ENCODE measurements around the gene MAP2K7. TPM values are rescaled to one million over a fixed set of nuclear protein-coding genes. Genes with fewer than 3 reads are reported as not detected.

Gene MAP2K7
- total RNA-seq, 1 donor from 2014 or later = 55.6 TPM

DNA sequence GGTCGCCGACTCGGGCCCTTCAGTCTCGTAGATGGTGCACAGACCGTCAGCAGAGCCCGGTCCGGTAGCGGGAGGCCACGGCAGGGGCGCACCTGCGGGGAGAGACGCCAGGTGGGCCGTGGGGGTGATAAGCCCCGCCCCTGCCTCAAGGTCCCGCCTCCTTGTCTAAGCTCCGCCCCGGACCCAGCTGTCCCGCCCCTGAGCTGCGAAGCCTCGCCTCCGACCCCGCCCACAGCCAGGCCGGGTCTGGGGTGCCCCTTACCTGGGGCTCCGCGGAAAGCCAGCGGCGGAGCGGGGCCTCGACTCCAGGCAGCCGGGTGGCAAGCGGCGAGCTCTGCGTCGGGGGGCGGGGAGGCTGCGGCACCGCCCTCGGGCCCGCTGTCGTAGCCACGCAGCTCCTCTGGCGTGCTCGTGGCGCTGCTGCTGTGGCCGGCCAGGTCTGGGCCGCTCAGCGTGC is 34.2 kb upstream of the MAP2K7 start:
- TF ChIP-seq, protein P1, sequence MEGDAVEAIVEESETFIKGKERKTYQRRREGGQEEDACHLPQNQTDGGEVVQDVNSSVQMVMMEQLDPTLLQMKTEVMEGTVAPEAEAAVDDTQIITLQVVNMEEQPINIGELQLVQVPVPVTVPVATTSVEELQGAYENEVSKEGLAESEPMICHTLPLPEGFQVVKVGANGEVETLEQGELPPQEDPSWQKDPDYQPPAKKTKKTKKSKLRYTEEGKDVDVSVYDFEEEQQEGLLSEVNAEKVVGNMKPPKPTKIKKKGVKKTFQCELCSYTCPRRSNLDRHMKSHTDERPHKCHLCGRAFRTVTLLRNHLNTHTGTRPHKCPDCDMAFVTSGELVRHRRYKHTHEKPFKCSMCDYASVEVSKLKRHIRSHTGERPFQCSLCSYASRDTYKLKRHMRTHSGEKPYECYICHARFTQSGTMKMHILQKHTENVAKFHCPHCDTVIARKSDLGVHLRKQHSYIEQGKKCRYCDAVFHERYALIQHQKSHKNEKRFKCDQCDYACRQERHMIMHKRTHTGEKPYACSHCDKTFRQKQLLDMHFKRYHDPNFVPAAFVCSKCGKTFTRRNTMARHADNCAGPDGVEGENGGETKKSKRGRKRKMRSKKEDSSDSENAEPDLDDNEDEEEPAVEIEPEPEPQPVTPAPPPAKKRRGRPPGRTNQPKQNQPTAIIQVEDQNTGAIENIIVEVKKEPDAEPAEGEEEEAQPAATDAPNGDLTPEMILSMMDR (IDR thresholded peaks at IDR 0.05; ENCODE audit: unreplicated experiment) = peak; percentile 62
- Mint-ChIP-seq H3K4me1 (peaks cover 23% of the 10 kb centered on the region), H3K27me3 (ENCODE audit: low read depth) (peaks cover 56% of the 10 kb centered on the region), H3K36me3 (no peaks in the 10 kb centered on the region), H3K27ac (no peak overlapping the region), H3K9me3 (no peaks in the 10 kb centered on the region), H3K4me3 (peak overlapping the region; percentile 51)
- peak; percentile 67 to 88 for DNase-seq (ENCODE audit: low spot score in 2 of 2, unreplicated experiment in 2 of 2)

DNA sequence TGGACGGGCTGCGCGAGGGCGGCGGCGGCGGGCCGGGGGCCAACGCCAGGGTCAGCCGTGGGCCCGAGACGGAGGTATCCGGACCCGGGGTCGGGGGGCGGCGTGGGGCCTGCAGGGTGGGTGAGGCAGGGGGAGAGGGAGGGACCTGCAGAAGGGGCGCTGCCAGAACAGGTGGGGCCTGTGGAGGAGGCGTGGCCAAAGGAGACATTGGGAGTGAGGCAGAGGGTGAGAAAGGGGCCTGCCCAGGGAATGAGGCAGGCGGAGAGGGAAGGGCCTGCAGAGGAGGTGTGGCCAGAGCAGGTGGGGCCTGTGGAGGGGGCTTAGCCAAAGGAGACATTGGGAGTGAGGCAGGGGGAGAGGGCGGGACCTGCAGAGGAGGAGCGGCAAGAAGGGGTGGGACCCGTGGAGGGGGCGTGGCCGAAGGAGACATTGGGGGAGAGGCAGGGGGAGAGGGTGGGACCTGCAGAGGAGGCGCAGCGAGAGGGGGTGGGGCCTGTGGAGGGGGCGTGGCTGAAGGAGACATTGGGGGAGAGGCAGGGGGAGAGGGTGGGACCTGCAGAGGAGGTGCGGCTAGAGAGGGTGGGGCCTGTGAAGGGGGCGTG is 33.7 kb upstream of the MAP2K7 start:
- TF ChIP-seq, protein P1 (IDR thresholded peaks at IDR 0.05; ENCODE audit: unreplicated experiment) = no peak
- H3K36me3 Mint-ChIP-seq = no peaks in the 10 kb centered on the region
- no peaks in the 10 kb centered on the region for H3K9me3 Mint-ChIP-seq
- peak overlapping the region; percentile 25 for H3K27ac Mint-ChIP-seq
- H3K27me3 Mint-ChIP-seq (ENCODE audit: low read depth) = peaks cover 56% of the 10 kb centered on the region
- H3K4me1 Mint-ChIP-seq = peaks cover 27% of the 10 kb centered on the region
- DNase-seq (ENCODE audit: low spot score in 2 of 2, unreplicated experiment in 2 of 2) = peak in 1 of 2 experiments; percentile 65
- H3K4me3 Mint-ChIP-seq = peak overlapping the region; percentile 50

DNA sequence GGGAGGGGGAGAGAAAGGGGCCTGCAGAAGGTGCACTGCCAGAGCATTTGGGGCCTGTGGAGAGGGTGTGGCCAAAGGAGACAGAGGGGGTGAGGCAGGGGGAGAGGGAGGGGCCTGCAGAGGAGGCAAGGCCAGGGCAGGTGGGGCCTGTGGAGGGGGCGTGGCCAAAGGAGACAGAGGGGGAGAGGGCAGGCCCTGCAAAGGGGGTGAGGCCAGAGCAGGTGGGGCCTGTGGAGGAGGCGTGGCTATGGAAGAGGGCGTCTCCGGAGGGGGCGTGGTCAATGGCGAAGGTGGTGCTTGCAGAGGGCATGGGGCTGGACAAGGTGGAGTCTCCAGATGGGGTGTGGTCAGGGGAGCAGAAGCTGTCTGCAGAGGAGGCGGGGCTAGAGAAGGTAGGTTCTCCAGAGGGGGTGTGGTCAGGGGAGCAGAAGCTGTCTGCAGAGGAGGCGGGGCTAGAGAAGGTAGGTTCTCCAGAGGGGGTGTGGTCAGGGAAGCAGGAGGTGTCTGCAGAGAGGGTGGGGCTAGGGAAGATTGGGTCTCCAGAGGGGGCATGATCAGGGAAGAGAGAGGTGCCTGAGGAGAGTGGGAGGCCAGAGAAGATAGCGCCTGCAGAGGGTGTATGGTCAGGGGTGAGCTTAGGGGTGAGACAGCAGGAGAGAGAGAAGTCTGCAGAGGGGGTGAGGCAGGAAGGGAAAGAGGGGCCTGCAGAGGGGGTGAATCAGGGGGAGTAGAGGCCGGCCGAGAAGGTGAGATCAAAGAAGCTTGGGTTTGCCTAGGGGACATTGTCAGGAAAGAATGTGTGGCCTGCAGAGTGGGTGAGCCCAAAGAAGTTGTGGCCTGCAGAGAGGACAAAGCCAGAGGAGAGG is 32.9 kb upstream of the MAP2K7 start:
- H3K27ac Mint-ChIP-seq = peak overlapping the region; percentile 97
- peak in 1 of 2 experiments; percentile 64 for DNase-seq (ENCODE audit: low spot score in 2 of 2, unreplicated experiment in 2 of 2)
- H3K9me3 Mint-ChIP-seq = no peaks in the 10 kb centered on the region
- H3K27me3 Mint-ChIP-seq (ENCODE audit: low read depth) = peaks cover 55% of the 10 kb centered on the region
- no peaks in the 10 kb centered on the region for H3K36me3 Mint-ChIP-seq
- peaks cover 27% of the 10 kb centered on the region for H3K4me1 Mint-ChIP-seq
- H3K4me3 Mint-ChIP-seq = peak overlapping the region; percentile 64
- TF ChIP-seq, protein P1 (IDR thresholded peaks at IDR 0.05; ENCODE audit: unreplicated experiment) = no peak

DNA sequence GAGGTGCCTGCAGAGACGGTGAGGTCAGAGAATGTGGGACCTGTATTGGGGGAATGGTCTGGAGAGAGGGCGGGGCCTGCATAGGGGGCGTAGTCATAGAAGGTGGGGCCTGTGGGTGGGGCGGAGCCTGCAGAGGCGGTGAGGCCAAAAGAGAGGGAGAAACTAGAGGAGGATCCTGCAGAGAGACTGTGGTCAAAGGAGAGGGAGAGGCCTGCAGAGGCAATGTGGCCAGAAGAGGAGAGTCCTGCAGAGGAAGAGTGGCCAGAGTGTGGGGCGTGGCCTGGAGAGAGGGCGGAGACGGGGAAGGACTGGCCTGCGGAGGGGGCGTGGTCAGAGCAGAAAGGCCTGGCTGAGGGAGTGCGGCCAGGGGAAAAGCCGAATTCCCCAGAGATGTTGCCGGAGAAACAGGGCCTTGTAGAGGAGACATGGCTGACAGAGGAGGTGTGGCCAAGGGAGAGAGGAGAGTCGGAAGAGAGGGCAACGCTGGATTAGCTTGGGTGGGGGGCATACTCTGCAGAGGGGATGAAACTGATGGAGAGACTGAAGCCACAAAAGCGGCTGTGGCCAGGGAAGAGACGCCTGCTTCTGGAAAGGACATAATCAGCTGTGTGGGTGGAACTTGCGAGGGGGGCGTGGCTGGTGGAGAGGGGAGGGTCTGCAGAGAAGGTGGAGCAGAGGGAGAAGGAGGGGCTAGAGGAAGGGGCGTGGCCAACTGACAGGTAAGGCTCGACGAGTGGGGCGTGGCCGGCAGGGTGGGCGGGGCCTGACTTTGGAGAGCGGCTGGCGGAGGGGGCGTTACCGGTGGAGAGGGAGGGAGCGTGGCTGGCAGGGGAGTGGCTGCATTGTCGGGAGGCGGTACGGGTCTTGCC is 32.0 kb upstream of the MAP2K7 start:
- H3K27ac Mint-ChIP-seq = peak overlapping the region; percentile 97

More for the DNA sequence above, 32.0 kb upstream of the MAP2K7 start:
- DNase-seq (ENCODE audit: low spot score in 2 of 2, unreplicated experiment in 2 of 2) = peak; percentile 99 to 100
- Mint-ChIP-seq H3K4me3 (peak overlapping the region; percentile 64), H3K36me3 (no peaks in the 10 kb centered on the region), H3K4me1 (peaks cover 27% of the 10 kb centered on the region), H3K9me3 (no peaks in the 10 kb centered on the region), H3K27me3 (ENCODE audit: low read depth) (peaks cover 55% of the 10 kb centered on the region)
- TF ChIP-seq, protein P1 (IDR thresholded peaks at IDR 0.05; ENCODE audit: unreplicated experiment) = no peak

All from mesothelial cell of epicardium (in vitro differentiated cells).